HG03108 (cell line): ENCODE measurements around the gene SPIRE1.
"Not testable (repeated sequence)": the region's sequence is repeated elsewhere in the genome, so short reads cannot be mapped to it uniquely, and the experiment has no call there.

ENCODE experiments used
- ATAC-seq: cut with Tn5 transposase; IDR thresholded peaks from one replicate; pipeline ENCODE4 v1.9.1; 2021; ENCODE audit warnings: moderate library complexity; ENCODE audit not compliant: unreplicated experiment

The SPIRE1 gene

GRCh38 chr18:12497296-12497695 lies 160.6 kb downstream of the SPIRE1 start:
- no peak for ATAC-seq

DNA sequence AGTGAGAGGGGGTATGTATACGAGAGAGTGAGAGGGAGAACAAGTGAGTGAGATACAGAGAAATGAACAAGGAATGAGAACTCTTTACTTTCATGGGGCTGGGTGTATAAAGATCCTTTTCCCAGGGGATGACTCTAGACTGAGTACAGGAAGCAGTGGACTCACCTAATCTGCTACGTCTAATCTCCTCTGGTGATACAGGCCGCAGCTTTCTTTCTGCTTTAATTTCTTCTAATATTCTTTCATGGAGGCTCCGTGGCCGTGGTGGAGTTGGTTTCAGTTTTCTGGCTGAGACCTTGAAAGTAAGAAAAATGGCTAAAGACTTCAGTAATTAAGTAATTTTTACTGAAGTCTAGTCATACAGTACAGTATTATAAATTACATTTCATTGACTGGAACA lies 165.0 kb downstream of the SPIRE1 start:
- no peak for ATAC-seq

GRCh38 chr18:12491611-12492435 lies 166.1 kb downstream of the SPIRE1 start:
- no peak for ATAC-seq

DNA sequence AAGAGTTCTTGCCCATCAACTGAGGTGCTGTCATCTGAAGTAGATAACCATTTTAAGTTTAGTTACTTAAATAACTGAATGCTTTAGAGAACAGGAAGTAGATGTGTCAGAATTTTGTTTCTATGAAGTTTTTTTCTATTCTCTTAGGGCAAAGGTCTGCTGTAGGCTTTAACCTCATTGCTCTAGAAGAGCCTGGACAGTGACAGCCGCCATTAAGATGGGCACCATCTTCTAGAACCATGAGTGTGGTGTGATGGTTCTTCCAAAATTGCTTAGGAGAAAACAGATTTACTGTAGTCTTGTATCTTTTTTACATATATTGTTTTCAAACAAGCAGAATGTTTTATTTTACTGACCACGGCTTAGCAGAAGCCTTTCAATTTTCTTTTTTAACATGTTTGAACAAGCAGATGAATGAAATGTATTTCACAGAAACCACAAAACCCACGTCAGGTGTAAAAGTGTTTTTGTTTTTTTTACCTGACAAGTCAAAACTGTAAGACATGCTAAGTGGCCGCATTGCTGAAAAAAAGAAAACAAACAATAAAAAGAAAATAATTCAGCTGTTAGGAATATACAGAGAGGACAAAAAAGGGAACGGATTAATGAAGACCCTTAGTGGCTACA lies 172.3 kb downstream of the SPIRE1 start:
- no peak for ATAC-seq

DNA sequence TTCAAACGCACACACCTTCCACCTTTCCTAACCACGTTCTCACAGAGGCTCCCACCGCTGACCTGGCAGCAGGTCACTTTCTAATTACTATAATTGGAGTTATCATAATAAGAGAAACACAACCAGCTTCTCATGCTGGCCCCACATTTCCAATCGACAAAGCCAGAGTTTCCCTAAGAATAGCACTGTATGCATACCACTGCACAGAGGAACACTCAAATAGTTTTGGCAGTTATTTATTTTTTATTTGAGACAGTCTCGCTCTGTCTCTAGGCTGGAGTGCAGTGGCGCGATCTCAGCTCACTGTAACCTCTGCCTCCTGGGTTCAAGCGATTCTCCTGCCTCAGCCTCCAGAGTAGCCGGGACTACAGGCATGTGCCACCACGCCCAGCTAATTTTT lies 176.0 kb downstream of the SPIRE1 start:
- not testable (repeated sequence) for ATAC-seq

DNA sequence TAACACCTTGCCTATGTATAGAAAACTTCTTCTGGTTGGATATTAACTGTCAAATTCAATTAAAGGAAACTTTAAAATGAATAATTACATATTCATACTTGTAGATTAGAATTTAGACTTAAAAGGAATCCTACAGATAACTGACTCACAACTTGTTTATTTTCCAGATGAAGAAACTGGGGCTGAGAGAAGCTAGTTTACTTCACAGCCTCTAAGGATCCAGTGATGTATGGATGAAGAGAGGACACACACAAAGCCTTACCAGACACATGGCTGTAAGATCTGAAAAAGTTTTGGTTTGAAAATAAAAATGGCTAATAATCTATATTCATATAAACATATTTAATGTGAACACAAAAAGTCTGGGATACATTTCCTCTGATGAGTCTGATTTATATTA lies 177.9 kb downstream of the SPIRE1 start:
- no peak for ATAC-seq

GRCh38 chr18:12479536-12479935 lies 178.4 kb downstream of the SPIRE1 start:
- no peak for ATAC-seq

GRCh38 chr18:12478269-12479047 lies 179.4 kb downstream of the SPIRE1 start:
- no peak for ATAC-seq

GRCh38 chr18:12477606-12478005 lies 180.3 kb downstream of the SPIRE1 start:
- no peak for ATAC-seq

- ATAC-seq = no peak
Measured at GRCh38 chr18:12476955-12477354, 181.0 kb downstream of the SPIRE1 start.

- no peak for ATAC-seq
Measured at GRCh38 chr18:12474876-12475275, 183.0 kb downstream of the SPIRE1 start.

- ATAC-seq = no peak
Measured at GRCh38 chr18:12474146-12474545, 183.8 kb downstream of the SPIRE1 start.

DNA sequence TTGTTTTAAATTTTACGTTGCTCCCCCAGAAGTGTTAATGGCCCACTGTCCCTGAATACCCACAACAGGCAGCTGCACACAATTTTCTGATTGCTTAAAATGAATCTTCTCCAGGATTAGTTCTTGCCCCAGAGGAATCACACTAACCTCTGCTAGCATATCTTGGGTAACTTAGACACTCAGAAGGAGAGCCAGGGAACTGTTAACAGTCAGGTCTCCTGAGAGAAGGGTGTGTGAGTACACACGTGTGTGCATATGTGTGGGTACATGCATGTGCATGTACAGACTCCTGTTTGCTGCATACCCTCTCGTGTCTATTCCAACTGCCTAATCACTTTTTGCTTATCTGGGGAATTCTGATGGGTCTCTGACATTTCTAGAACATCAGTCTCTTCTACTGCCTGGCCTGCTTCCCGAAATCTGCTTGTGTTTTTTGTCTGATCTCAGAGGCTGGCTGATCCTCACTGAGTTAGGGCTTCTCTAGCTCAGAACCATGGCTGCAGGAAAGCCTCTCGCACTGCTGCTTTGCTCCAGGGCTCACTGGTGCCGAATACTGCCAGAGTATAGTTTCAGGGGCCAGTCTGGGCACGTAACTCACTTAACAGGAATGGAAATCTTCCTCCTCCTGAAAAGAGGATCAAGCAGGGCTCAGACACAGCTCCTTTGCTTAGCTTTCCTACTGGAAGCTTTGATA lies 187.4 kb downstream of the SPIRE1 start:
- no peak for ATAC-seq

DNA sequence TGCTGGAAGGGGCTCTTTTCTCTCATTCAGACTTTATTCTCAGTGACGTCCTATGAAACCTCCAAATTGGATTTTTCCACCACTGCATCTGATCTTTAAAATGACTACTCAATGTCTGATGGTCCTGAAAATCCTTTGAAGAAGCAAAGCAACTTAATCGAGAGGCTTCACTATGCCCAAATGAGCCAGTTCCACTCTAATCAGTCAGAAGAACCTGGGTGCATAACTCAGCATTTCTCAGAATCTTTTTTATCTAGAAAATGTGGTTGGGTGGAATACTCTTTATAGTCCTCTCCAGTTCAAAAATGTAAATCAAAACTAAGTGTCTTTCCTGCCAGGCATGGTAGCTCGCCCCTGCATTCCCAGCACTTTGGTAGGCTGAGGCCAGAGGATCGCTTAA lies 189.5 kb downstream of the SPIRE1 start:
- ATAC-seq = no peak

DNA sequence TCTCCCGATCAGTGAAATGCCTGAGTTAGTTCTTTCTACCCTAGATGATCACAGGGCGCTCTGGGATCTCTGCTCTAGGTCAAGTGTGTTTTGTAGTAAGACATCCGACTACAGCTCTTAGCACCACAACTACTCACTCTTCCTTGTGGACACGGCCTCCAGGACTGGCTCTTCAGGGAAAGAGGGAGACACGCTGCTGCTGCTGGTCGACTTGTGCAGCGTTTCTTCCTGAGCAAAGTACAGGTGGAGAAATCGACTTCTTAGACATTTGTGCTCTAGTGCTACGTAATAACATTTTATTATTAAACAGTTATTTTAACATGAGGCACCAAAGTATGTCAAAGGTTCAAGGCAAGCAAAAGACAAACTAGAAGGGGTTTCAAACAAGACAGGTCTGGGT lies 193.2 kb downstream of the SPIRE1 start:
- ATAC-seq = no peak

- ATAC-seq = no peak
Measured at GRCh38 chr18:12463191-12463590, 194.7 kb downstream of the SPIRE1 start.

GRCh38 chr18:12462242-12462641 lies 195.7 kb downstream of the SPIRE1 start:
- ATAC-seq = no peak

- ATAC-seq = no peak
Measured at GRCh38 chr18:12461326-12461725, 196.6 kb downstream of the SPIRE1 start.

DNA sequence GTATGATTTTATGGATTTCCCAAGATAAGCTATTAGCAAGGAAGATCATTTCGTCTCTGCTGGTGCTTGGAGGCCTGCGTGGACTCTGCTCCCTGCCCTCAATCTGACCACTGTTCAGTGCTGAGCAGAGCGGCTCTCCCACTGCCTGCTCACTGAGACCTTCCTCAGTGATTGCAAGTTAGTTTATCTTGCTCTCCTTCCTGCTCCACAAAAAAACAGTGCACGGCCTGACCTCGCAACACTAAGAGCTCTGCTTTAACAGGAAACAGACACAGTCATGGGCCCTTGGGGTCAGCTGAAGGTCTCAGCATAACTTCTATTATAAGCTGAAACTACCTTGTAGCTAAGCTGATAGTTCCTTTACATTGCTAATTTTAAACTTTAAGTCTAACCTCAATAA lies 197.0 kb downstream of the SPIRE1 start:
- no peak for ATAC-seq

DNA sequence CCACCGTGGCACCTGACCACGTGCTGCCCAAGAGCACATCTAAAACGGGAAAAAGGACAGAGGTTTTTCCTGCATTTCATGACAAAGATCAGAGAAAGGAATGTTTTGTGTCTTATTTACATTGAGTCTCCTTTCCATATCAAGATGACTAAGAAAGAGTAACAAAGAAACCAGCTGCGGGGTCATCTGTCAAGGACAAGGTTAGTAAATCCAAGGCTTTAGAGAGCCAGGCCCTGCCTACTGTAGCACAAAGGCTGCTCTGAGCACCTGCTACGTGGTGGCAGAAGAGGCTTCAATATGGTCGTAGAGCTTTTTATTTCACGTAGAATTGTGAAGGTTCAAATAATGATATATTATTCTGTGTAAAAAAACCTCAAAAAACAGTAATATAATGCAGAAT lies 199.1 kb downstream of the SPIRE1 start:
- ATAC-seq = no peak

- no peak for ATAC-seq
Measured at GRCh38 chr18:12456441-12456840, 201.5 kb downstream of the SPIRE1 start.
